Suprapubic skin (tissue), 3 donors: ENCODE results near the gene P2RX2.

ENCODE experiments used
- POLR2A ChIP-seq, 2 donors: fragments of 450-650 bp; IDR thresholded peaks; one replicate each; pipeline ENCODE4 v1.6.1; 2017; ENCODE audit warnings: antibody characterized with exemption in 2 of 2, mild to moderate bottlenecking in 2 of 2, moderate library complexity in 2 of 2
- TF ChIP-seq, protein P1 (sequence below), 2 donors: fragments of 200-600 bp in 1 of 2; fragments of 450-650 bp in 1 of 2; sonication (generic) in 1 of 2; IDR thresholded peaks; one replicate each; pipeline ENCODE4 v1.5.1; 2016 to 2019; ENCODE audit warnings: antibody characterized with exemption in 2 of 2, mild to moderate bottlenecking in 1 of 2, moderate library complexity in 1 of 2

DNA sequence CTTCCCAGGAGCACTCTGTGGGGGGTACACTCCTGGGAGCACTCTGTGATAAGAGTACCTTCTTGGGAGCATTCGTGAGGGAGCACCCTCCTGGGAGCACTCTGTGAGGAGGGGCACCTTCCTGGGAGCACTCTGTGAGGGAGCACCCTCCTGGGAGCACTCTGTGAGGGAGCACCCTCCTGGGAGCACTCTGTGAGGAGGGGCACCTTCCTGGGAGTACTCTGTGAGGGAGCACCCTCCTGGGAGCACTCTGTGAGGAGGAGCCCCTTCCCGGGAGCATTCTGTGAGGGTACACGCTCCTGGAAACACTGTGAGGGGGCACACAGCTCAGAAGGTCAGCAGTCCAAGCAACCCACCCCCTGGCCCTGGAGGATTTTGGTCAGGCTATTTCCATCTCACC lies 30.8 kb upstream of the P2RX2 start:
- TF ChIP-seq, protein P1, sequence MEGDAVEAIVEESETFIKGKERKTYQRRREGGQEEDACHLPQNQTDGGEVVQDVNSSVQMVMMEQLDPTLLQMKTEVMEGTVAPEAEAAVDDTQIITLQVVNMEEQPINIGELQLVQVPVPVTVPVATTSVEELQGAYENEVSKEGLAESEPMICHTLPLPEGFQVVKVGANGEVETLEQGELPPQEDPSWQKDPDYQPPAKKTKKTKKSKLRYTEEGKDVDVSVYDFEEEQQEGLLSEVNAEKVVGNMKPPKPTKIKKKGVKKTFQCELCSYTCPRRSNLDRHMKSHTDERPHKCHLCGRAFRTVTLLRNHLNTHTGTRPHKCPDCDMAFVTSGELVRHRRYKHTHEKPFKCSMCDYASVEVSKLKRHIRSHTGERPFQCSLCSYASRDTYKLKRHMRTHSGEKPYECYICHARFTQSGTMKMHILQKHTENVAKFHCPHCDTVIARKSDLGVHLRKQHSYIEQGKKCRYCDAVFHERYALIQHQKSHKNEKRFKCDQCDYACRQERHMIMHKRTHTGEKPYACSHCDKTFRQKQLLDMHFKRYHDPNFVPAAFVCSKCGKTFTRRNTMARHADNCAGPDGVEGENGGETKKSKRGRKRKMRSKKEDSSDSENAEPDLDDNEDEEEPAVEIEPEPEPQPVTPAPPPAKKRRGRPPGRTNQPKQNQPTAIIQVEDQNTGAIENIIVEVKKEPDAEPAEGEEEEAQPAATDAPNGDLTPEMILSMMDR (IDR thresholded peaks at IDR 0.05) = no peak
- TF ChIP-seq POLR2A (IDR thresholded peaks at IDR 0.05) = no peak
